ENCODE data around the gene SORT1. TPM values are rescaled to one million over a fixed set of nuclear protein-coding genes. Genes with fewer than 3 reads are reported as not detected.
A peak's percentile ranks its signal among the peaks of the same experiment; 100 is the strongest.

SORT1 gene
- total and polyA plus RNA-seq, 2 of the 13 experiments (the other 11 are each of a cell fraction or from before 2014, with no cell fraction given) = 32.4 to 93.0 TPM

GRCh38 chr1:109299558-109300343 is 98.0 kb downstream of the SORT1 start (continued):
- TF ChIP-seq ZMYM4 (CRISPR knock-in tag; IDR thresholded peaks at IDR 0.05) (peak; percentile 31; the same call in 1 of the 2 replicates), ZNF234 (CRISPR knock-in tag; conservative IDR thresholded peaks at IDR 0.05) (no peak), GPBP1L1 (CRISPR knock-in tag; IDR thresholded peaks at IDR 0.05) (no peak), ZGPAT (CRISPR knock-in tag; IDR thresholded peaks at IDR 0.05) (no peak; the same call in 1 of the 2 replicates), EEA1 (CRISPR knock-in tag; IDR thresholded peaks at IDR 0.05; ENCODE audit: borderline replicate concordance) (no peak), HHEX (CRISPR knock-in tag; IDR thresholded peaks at IDR 0.05) (no peak), SSRP1 (CRISPR knock-in tag; IDR thresholded peaks at IDR 0.05) (no peak), IRF9 (CRISPR knock-in tag; IDR thresholded peaks at IDR 0.05; ENCODE audit: borderline replicate concordance) (no peak), ZNF577 (CRISPR knock-in tag; IDR thresholded peaks at IDR 0.05; ENCODE audit: borderline replicate concordance, low read depth) (no peak), PRDM4 (CRISPR knock-in tag; IDR thresholded peaks at IDR 0.05; ENCODE audit: borderline replicate concordance) (no peak), MIER2 (CRISPR knock-in tag; IDR thresholded peaks at IDR 0.05) (peak; percentile 10; the same call in 1 of the 2 replicates), ZFX (CRISPR knock-in tag; IDR thresholded peaks at IDR 0.05; ENCODE audit: low read depth) (0 out of 2 replicates have a peak, but pooled peaks have one; percentile 12), MTA1 (CRISPR knock-in tag; IDR thresholded peaks at IDR 0.05; ENCODE audit: borderline replicate concordance) (no peak; the same call in 1 of the 2 replicates), ZNF737 (CRISPR knock-in tag; IDR thresholded peaks at IDR 0.05; ENCODE audit: borderline replicate concordance) (no peak), ZSCAN29 (CRISPR knock-in tag; conservative IDR thresholded peaks at IDR 0.05) (0 out of 2 replicates have a peak, but pooled peaks have one; percentile 1), ETV6 (CRISPR knock-in tag; conservative IDR thresholded peaks at IDR 0.05) (no peak), ZNF672 (CRISPR knock-in tag; IDR thresholded peaks at IDR 0.05) (no peak), ZNF207 (IDR thresholded peaks at IDR 0.05; ENCODE audit: borderline replicate concordance) (no peak), PHF8 (CRISPR knock-in tag; IDR thresholded peaks at IDR 0.05) (0 out of 2 replicates have a peak, but pooled peaks have one; percentile 19), YY1 (IDR thresholded peaks at IDR 0.05; ENCODE audit: insufficient read depth, insufficient replicate concordance, low read depth, low read length) (peak; percentile 72), ZBTB7A (CRISPR knock-in tag; IDR thresholded peaks at IDR 0.05) (0 out of 2 replicates have a peak, but pooled peaks have one; percentile 50)
